Prostate gland (tissue), 2 donors: ENCODE data around the gene PCDHGC5.

ENCODE experiments used
- POLR2A ChIP-seq: fragments of 450-650 bp; IDR thresholded peaks from one replicate; pipeline ENCODE4 v1.6.1; 2016; ENCODE audit warnings: antibody characterized with exemption, mild to moderate bottlenecking
- POLR2AphosphoS5 ChIP-seq: sonication (generic); formaldehyde crosslinking; IDR thresholded peaks from one replicate; pipeline ENCODE4 v1.6.1; 2017; ENCODE audit warnings: antibody characterized with exemption
- TF ChIP-seq, protein P1 (sequence below), 4 experiments: fragments of 200-600 bp in 2 of 4; fragments of 450-650 bp in 2 of 4; sonication (generic) in 2 of 4; IDR thresholded peaks; 1 replicate in 3 of 4; 2 replicates in 1 of 4; pipeline ENCODE4 v1.5.1; 2016 to 2019; ENCODE audit warnings: antibody characterized with exemption in 4 of 4, mild to moderate bottlenecking in 2 of 4, moderate library complexity in 2 of 4

DNA sequence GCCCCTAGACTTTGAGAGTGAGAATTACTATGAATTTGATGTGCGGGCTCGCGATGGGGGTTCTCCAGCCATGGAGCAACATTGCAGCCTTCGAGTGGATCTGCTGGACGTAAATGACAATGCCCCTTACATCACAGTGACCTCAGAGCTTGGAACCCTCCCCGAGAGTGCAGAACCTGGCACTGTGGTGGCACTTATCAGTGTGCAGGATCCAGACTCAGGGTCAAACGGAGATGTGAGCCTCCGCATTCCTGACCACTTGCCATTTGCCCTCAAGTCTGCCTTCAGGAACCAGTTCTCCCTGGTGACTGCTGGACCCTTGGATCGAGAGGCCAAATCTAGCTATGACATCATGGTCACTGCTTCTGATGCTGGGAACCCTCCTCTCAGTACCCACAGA is 2.8 kb upstream of the PCDHGC5 start:
- TF ChIP-seq, protein P1, sequence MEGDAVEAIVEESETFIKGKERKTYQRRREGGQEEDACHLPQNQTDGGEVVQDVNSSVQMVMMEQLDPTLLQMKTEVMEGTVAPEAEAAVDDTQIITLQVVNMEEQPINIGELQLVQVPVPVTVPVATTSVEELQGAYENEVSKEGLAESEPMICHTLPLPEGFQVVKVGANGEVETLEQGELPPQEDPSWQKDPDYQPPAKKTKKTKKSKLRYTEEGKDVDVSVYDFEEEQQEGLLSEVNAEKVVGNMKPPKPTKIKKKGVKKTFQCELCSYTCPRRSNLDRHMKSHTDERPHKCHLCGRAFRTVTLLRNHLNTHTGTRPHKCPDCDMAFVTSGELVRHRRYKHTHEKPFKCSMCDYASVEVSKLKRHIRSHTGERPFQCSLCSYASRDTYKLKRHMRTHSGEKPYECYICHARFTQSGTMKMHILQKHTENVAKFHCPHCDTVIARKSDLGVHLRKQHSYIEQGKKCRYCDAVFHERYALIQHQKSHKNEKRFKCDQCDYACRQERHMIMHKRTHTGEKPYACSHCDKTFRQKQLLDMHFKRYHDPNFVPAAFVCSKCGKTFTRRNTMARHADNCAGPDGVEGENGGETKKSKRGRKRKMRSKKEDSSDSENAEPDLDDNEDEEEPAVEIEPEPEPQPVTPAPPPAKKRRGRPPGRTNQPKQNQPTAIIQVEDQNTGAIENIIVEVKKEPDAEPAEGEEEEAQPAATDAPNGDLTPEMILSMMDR (IDR thresholded peaks at IDR 0.05), result no peak
- TF ChIP-seq POLR2AphosphoS5, result no peak
- no peak for TF ChIP-seq POLR2A
